HUES48 (cell line): Measurements from ENCODE around the gene FCN1.

Experiments
- H3K27ac ChIP-seq: one replicate; pipeline ENCODE4 v1.7.0; 2013; ENCODE audit warnings: low read depth, low read length, inconsistent platforms
- H3K27me3 ChIP-seq: 2 replicates; pipeline ENCODE4 v1.6.1; 2013; ENCODE audit warnings: mild to moderate bottlenecking, low read length; ENCODE audit not compliant: control insufficient read depth, insufficient read depth
- H3K36me3 ChIP-seq: 2 replicates; pipeline ENCODE4 v1.6.1; 2013; ENCODE audit warnings: low read length; ENCODE audit not compliant: control insufficient read depth, insufficient read depth
- H3K4me1 ChIP-seq: 2 replicates; pipeline ENCODE4 v1.6.1; 2013; ENCODE audit warnings: mild to moderate bottlenecking, low read length; ENCODE audit not compliant: control insufficient read depth, insufficient read depth
- H3K4me3 ChIP-seq: 2 replicates; pipeline ENCODE4 v1.5.1; 2013; ENCODE audit warnings: mild to moderate bottlenecking, low read depth, low read length
- H3K9ac ChIP-seq: 2 replicates; pipeline ENCODE4 v1.6.1; 2013; ENCODE audit warnings: mild to moderate bottlenecking, low read depth, low read length, moderate library complexity
- H3K9me3 ChIP-seq: 2 replicates; pipeline ENCODE4 v1.6.1; 2013; ENCODE audit warnings: low read length; ENCODE audit not compliant: control insufficient read depth, insufficient read depth

FCN1 gene

DNA sequence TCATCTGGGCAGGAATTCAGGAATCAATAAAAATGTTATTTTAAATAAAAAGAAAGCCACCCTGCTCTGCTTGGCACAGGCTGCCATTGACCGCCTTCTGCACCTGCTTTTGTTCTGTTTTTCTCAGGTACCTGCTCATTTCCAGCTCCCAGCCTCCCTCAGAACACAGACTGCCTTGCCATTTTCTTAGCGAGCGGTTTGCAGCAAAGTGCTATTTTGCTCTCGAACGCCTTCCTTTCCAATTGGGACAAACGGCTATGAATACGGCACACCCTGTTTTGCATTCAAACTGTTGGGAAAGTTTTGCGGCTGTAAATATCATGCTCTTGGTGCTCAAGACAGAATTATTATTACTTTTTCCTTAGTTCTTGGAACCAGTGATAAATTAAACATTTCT lies 25.1 kb upstream of the FCN1 start:
- H3K27me3 ChIP-seq, result no peaks in the 10 kb centered on the region
- H3K9ac ChIP-seq, result no peak overlapping the region
- H3K4me3 ChIP-seq, result no peak overlapping the region
- H3K9me3 ChIP-seq, result no peaks in the 10 kb centered on the region
- no peak overlapping the region for H3K27ac ChIP-seq
- H3K4me1 ChIP-seq, result no peaks in the 10 kb centered on the region
- no peaks in the 10 kb centered on the region for H3K36me3 ChIP-seq

- Histone ChIP-seq H3K4me3 (no peak overlapping the region), H3K9me3 (no peaks in the 10 kb centered on the region), H3K36me3 (no peaks in the 10 kb centered on the region), H3K4me1 (no peaks in the 10 kb centered on the region), H3K27me3 (no peaks in the 10 kb centered on the region), H3K27ac (no peak overlapping the region), H3K9ac (no peak overlapping the region)
Observed at GRCh38 chr9:134942011-134942787, 24.5 kb upstream of the FCN1 start.

- no peak overlapping the region for H3K4me3 ChIP-seq
- no peaks in the 10 kb centered on the region for H3K36me3 ChIP-seq
- no peak overlapping the region for H3K27ac ChIP-seq
- H3K4me1 ChIP-seq, result no peaks in the 10 kb centered on the region
- no peaks in the 10 kb centered on the region for H3K9me3 ChIP-seq
- no peak overlapping the region for H3K9ac ChIP-seq
- no peaks in the 10 kb centered on the region for H3K27me3 ChIP-seq
Observed at GRCh38 chr9:134940236-134941208, 22.8 kb upstream of the FCN1 start.

- H3K9me3 ChIP-seq, result no peaks in the 10 kb centered on the region
- H3K9ac ChIP-seq, result no peak overlapping the region
- H3K4me1 ChIP-seq, result no peaks in the 10 kb centered on the region
- no peaks in the 10 kb centered on the region for H3K27me3 ChIP-seq
- no peak overlapping the region for H3K4me3 ChIP-seq
- H3K36me3 ChIP-seq, result no peaks in the 10 kb centered on the region
- H3K27ac ChIP-seq, result no peak overlapping the region
Observed at GRCh38 chr9:134939836-134940235, 22.1 kb upstream of the FCN1 start.

DNA sequence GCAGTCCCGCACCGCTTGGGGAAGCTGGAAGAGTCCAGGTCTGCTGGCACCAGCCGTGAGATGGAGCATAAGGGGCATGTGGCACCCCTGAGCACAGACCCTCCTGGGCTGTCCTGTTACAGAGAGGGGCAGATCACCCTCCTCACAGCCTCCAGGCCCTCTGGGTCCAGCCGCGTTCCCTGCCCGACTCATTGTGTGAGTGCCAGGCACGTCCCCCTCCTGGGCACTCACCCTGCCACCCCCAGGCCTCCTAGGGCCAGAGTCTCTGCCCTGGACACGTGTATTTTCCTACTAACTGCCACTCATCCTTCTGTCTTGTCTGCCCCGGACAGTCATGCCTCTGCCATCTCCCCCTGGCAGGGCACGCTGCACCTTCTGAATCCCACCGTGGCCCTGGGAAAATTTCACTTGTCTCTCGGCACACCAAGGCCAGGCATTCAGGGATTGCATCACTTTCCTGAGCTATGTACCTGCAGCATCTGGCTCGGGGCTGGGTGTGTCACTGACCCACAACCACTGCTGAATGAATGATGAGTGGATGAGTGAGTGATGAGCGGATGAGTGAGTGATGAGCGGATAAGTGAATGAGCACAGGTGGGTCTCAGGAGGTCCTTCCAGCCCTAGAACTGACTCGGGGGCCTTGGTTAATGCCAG lies 21.5 kb upstream of the FCN1 start:
- no peaks in the 10 kb centered on the region for H3K36me3 ChIP-seq
- H3K9me3 ChIP-seq, result no peaks in the 10 kb centered on the region
- H3K4me1 ChIP-seq, result no peaks in the 10 kb centered on the region
- no peaks in the 10 kb centered on the region for H3K27me3 ChIP-seq
- no peak overlapping the region for H3K27ac ChIP-seq
- H3K4me3 ChIP-seq, result no peak overlapping the region
- no peak overlapping the region for H3K9ac ChIP-seq

GRCh38 chr9:134938346-134939079 lies 20.8 kb upstream of the FCN1 start:
- Histone ChIP-seq H3K9ac (no peak overlapping the region), H3K4me1 (no peaks in the 10 kb centered on the region), H3K9me3 (no peaks in the 10 kb centered on the region), H3K36me3 (no peaks in the 10 kb centered on the region), H3K27me3 (no peaks in the 10 kb centered on the region), H3K27ac (no peak overlapping the region), H3K4me3 (no peak overlapping the region)

DNA sequence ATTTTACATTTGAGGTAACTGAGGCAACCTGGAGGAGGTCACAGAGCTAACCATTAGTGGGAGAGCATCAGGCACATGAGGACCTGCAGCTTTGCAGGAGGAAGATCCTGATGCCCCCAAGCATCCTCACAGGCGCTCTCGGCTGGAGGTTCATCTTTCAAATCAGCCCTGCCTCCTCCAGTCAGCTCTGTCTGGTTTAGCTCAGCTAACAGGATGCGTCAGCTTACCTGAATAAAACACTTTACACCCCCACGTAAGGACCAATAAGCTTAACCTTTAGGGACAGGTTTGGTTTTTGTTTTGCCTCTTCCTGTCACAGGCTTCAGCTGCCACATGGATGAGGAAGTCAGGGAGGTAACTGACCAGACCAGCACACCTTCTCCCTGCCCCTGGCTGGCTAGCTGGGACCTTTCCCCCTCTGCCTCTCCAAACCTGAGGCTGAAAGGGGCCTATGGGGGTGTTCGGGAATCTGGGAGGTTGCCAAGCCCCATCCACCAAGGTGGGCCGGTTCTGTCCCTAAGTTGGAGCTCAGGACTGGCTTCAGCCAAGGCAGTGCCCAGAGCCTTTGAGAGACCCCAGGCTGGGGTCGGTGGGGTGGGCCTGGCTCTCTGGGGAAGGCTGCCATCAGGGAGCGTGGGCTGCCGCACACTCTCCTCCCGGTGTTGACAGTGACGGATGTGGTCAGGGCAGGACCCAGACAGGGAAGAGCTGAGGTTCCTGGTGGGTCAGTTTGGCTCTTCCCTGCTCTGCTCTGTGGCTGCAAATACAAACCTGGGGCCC lies 20.0 kb upstream of the FCN1 start:
- Histone ChIP-seq H3K4me3 (no peak overlapping the region), H3K27me3 (no peaks in the 10 kb centered on the region), H3K9me3 (no peaks in the 10 kb centered on the region), H3K4me1 (no peaks in the 10 kb centered on the region), H3K27ac (no peak overlapping the region), H3K9ac (no peak overlapping the region), H3K36me3 (no peaks in the 10 kb centered on the region)

GRCh38 chr9:134937164-134937555 lies 19.4 kb upstream of the FCN1 start:
- no peaks in the 10 kb centered on the region for H3K9me3 ChIP-seq
- no peaks in the 10 kb centered on the region for H3K27me3 ChIP-seq
- H3K27ac ChIP-seq, result no peak overlapping the region
- no peaks in the 10 kb centered on the region for H3K36me3 ChIP-seq
- no peak overlapping the region for H3K4me3 ChIP-seq
- H3K9ac ChIP-seq, result no peak overlapping the region
- no peaks in the 10 kb centered on the region for H3K4me1 ChIP-seq

- no peak overlapping the region for H3K4me3 ChIP-seq
- no peak overlapping the region for H3K9ac ChIP-seq
Observed at GRCh38 chr9:134936346-134937163, 18.8 kb upstream of the FCN1 start.

More at GRCh38 chr9:134936346-134937163, 18.8 kb upstream of the FCN1 start:
- H3K9me3 ChIP-seq, result no peaks in the 10 kb centered on the region
- H3K27me3 ChIP-seq, result no peaks in the 10 kb centered on the region
- H3K4me1 ChIP-seq, result no peaks in the 10 kb centered on the region
- H3K27ac ChIP-seq, result no peak overlapping the region
- H3K36me3 ChIP-seq, result no peaks in the 10 kb centered on the region
